ENCODE data around the gene CFAP54. TPM values are rescaled to one million over a fixed set of nuclear protein-coding genes. Genes with fewer than 3 reads are reported as not detected.

Gene CFAP54
- total RNA-seq, 1 experiment from 2014 or later, result 0.64 TPM

GRCh38 chr12:96526110-96526509 is 36.7 kb downstream of the CFAP54 start:
- no peak overlapping the region for H3K27ac ChIP-seq (ENCODE audit: low read length)
- no peaks in the 10 kb centered on the region for H3K36me3 ChIP-seq (ENCODE audit: control insufficient read depth, insufficient read depth, low read length)
- in situ Hi-C loops (cut with HindIII; ENCODE audit: low pct_unique_long_range_greater_than_20kb, low sequenced_read_pairs), result no loop called here
- intact Hi-C loops (cut with micrococcal nuclease; ENCODE audit: unreplicated experiment), result no loop called here
- DNase-seq (ENCODE audit: low read depth, low spot score) (no peak), ATAC-seq (no peak)
- peaks cover 3% of the 10 kb centered on the region; the same call in 1 of the 2 replicates for H3K27me3 ChIP-seq (ENCODE audit: control insufficient read depth, insufficient read depth, low read length)
- H3K9me3 ChIP-seq (ENCODE audit: control insufficient read depth, insufficient read depth, low read depth, low read length), result no peaks in the 10 kb centered on the region
- no TSS peak for BruUV-seq (replicated peaks)
- ChIA-PET POLR2A (no interaction called here), CTCF (no interaction called here)
- no peak overlapping the region for H3K4me3 ChIP-seq (ENCODE audit: low read depth in 2 of 2, low read length in 2 of 2)
- TF ChIP-seq CTCF (IDR thresholded peaks at IDR 0.05), result no peak
- no peak for TF ChIP-seq SIN3A (IDR thresholded peaks at IDR 0.05; ENCODE audit: borderline replicate concordance, insufficient read depth, low read depth, low read length)
- TF ChIP-seq REST (IDR thresholded peaks at IDR 0.05; ENCODE audit: insufficient read depth in 1 of 2, low read depth in 2 of 2, low read length in 1 of 2), result no peak
- no peak for TF ChIP-seq TCF7L2 (IDR thresholded peaks at IDR 0.05; ENCODE audit: low read depth, low read length)
- TF ChIP-seq POLR2AphosphoS5 (IDR thresholded peaks at IDR 0.05; ENCODE audit: low read depth, low read length), result no peak
- H3K4me1 ChIP-seq (ENCODE audit: control insufficient read depth, insufficient read depth, low read length), result no peaks in the 10 kb centered on the region

- intact Hi-C loops (cut with micrococcal nuclease; ENCODE audit: unreplicated experiment) (no loop called here), in situ Hi-C loops (cut with HindIII; ENCODE audit: low pct_unique_long_range_greater_than_20kb, low sequenced_read_pairs) (no loop called here)
- no peak overlapping the region for H3K4me3 ChIP-seq (ENCODE audit: low read depth in 2 of 2, low read length in 2 of 2)
- CTCF ChIA-PET, result no interaction called here
- ATAC-seq (no peak), DNase-seq (ENCODE audit: low read depth, low spot score) (no peak)
- no peaks in the 10 kb centered on the region for H3K4me1 ChIP-seq (ENCODE audit: control insufficient read depth, insufficient read depth, low read length)
- H3K36me3 ChIP-seq (ENCODE audit: control insufficient read depth, insufficient read depth, low read length), result no peaks in the 10 kb centered on the region
- H3K27me3 ChIP-seq (ENCODE audit: control insufficient read depth, insufficient read depth, low read length), result no peaks in the 10 kb centered on the region
- TF ChIP-seq TCF7L2 (IDR thresholded peaks at IDR 0.05; ENCODE audit: low read depth, low read length), result no peak
- TF ChIP-seq SIN3A (IDR thresholded peaks at IDR 0.05; ENCODE audit: borderline replicate concordance, insufficient read depth, low read depth, low read length), result no peak
- TF ChIP-seq CTCF (IDR thresholded peaks at IDR 0.05), result no peak
- no peak for TF ChIP-seq POLR2AphosphoS5 (IDR thresholded peaks at IDR 0.05; ENCODE audit: low read depth, low read length)
- no peak for TF ChIP-seq REST (IDR thresholded peaks at IDR 0.05; ENCODE audit: insufficient read depth in 1 of 2, low read depth in 2 of 2, low read length in 1 of 2)
- no TSS peak for BruUV-seq (replicated peaks)
- H3K27ac ChIP-seq (ENCODE audit: low read length), result no peak overlapping the region
- POLR2A ChIA-PET, result no interaction called here
- H3K9me3 ChIP-seq (ENCODE audit: control insufficient read depth, insufficient read depth, low read depth, low read length), result no peaks in the 10 kb centered on the region
Observed at GRCh38 chr12:96529912-96530311, 40.5 kb downstream of the CFAP54 start.
